SK-N-SH (cell line): ENCODE measurements around the gene VAV1. TPM values are rescaled to one million over a fixed set of nuclear protein-coding genes. Genes with fewer than 3 reads are reported as not detected.

Source experiments
- CTCF ChIA-PET: fragments of 300-600, 350-600 bp; formaldehyde crosslinking; extraction: SDS; loops from one replicate; lab custom pipeline; 2021; lab: Yijun Ruan, JAX
- POLR2A ChIA-PET: fragments of 350-600 bp; sonication (Branson Sonifier 250); formaldehyde crosslinking; extraction: SDS; loops from one replicate; lab custom pipeline; 2020; ENCODE audit warnings: antibody characterized with exemption, inconsistent platforms; lab: Yijun Ruan, JAX
- DNase-seq: peaks from one replicate; pipeline ENCODE4 v3.0.0; 2012
- H2AFZ ChIP-seq: fragments of 200-600 bp; sonication (generic); 2 replicates; pipeline ENCODE4 v1.8.1; 2016; ENCODE audit warnings: antibody characterized with exemption, mild to moderate bottlenecking, low read depth
- H3F3A ChIP-seq: fragments of 200-600 bp; sonication (generic); replicated peaks from 2 replicates; pipeline ENCODE3; 2016; ENCODE audit warnings: antibody characterized with exemption, mild to moderate bottlenecking; ENCODE audit not compliant: insufficient read depth
- H3K27ac ChIP-seq, 2 experiments: fragments of 200-500 bp in 1 of 2; fragments of 200-600 bp in 1 of 2; sonication (Bioruptor generic) in 1 of 2; sonication (generic), shearing (Covaris generic) in 1 of 2; 2 replicates each; pipeline versions ENCODE4 v1.5.1 to v1.6.1; 2014 to 2016; ENCODE audit warnings: low read depth in 2 of 2, inconsistent platforms in 1 of 2, low read length in 1 of 2, mild to moderate bottlenecking in 1 of 2, mixed read lengths in 1 of 2
- H3K27me3 ChIP-seq: fragments of 200-600 bp; sonication (generic), shearing (Covaris generic); 2 replicates; pipeline ENCODE4 v1.6.1; 2016; ENCODE audit warnings: mixed run types; ENCODE audit not compliant: insufficient read depth
- H3K36me3 ChIP-seq, 2 experiments: fragments of 200-500 bp in 1 of 2; fragments of 200-600 bp in 1 of 2; sonication (Bioruptor generic) in 1 of 2; sonication (generic) in 1 of 2; replicated peaks in 1 of 2; 2 replicates each; pipeline versions ENCODE3 to v1.5.1; 2014 to 2016; ENCODE audit warnings: low read length in 1 of 2, mild to moderate bottlenecking in 1 of 2; ENCODE audit not compliant: insufficient read depth in 2 of 2, control insufficient read depth in 1 of 2
- H3K4me1 ChIP-seq, 2 experiments: fragments of 200-500 bp in 1 of 2; fragments of 200-600 bp in 1 of 2; sonication (Bioruptor generic) in 1 of 2; sonication (generic), shearing (Covaris generic) in 1 of 2; 2 replicates each; pipeline versions ENCODE4 v1.5.1 to v1.6.1; 2014 to 2016; ENCODE audit warnings: low read depth in 1 of 2, low read length in 1 of 2, mixed run types in 1 of 2; ENCODE audit not compliant: insufficient read depth in 2 of 2, control insufficient read depth in 1 of 2
- H3K4me2 ChIP-seq: fragments of 200-600 bp; sonication (generic), shearing (Covaris generic); 2 replicates; pipeline ENCODE4 v1.6.1; 2017; ENCODE audit warnings: mixed run types
- H3K4me3 ChIP-seq, 2 experiments: fragments of 200-500 bp in 1 of 2; fragments of 200-600 bp in 1 of 2; sonication (Bioruptor generic) in 1 of 2; sonication (generic), shearing (Covaris generic) in 1 of 2; 2 replicates each; pipeline versions ENCODE4 v1.5.1 to v1.8.1; 2014 to 2016; ENCODE audit warnings: low read depth in 2 of 2, inconsistent platforms in 1 of 2, low read length in 1 of 2, mild to moderate bottlenecking in 1 of 2, mixed read lengths in 1 of 2, moderate library complexity in 1 of 2
- H3K79me2 ChIP-seq: fragments of 200-600 bp; sonication (generic); 2 replicates; pipeline ENCODE4 v1.8.1; 2017; ENCODE audit warnings: mild to moderate bottlenecking; ENCODE audit not compliant: insufficient read depth
- H3K9ac ChIP-seq: fragments of 200-600 bp; sonication (generic); 2 replicates; pipeline ENCODE4 v1.6.1; 2017; ENCODE audit warnings: mixed run types
- H3K9me2 ChIP-seq: fragments of 200-600 bp; sonication (generic); 2 replicates; pipeline ENCODE4 v1.6.1; 2017; ENCODE audit warnings: mixed run types
- H3K9me3 ChIP-seq: fragments of 200-600 bp; sonication (generic); 2 replicates; pipeline ENCODE4 v1.6.1; 2017; ENCODE audit warnings: mixed run types, mild to moderate bottlenecking, moderate library complexity
- H4K20me1 ChIP-seq: fragments of 200-600 bp; sonication (generic); 2 replicates; pipeline ENCODE4 v1.6.1; 2017; ENCODE audit warnings: mild to moderate bottlenecking, mixed run types; ENCODE audit not compliant: insufficient read depth
- CTCF ChIP-seq: fragments of 200-600 bp; sonication (generic); IDR thresholded peaks from 2 replicates; pipeline ENCODE4 v1.6.1; 2017; ENCODE audit warnings: antibody characterized with exemption, mild to moderate bottlenecking, moderate library complexity
- EZH2phosphoT487 ChIP-seq: fragments of 200-600 bp; sonication (generic); IDR thresholded peaks from 2 replicates; pipeline ENCODE4 v1.6.1; 2017; ENCODE audit warnings: low read depth, mixed run types, mild to moderate bottlenecking, antibody characterized with exemption, moderate library complexity, borderline replicate concordance
- FOXJ3 ChIP-seq: sonication (generic); formaldehyde crosslinking; IDR thresholded peaks from 2 replicates; pipeline ENCODE4 v1.5.1; 2020; ENCODE audit warnings: mild to moderate bottlenecking, missing genetic modification reagents
- FOXM1 ChIP-seq: IDR thresholded peaks from 2 replicates; pipeline ENCODE4 v1.4.0; 2012; ENCODE audit warnings: low read depth, mild to moderate bottlenecking
- GABPA ChIP-seq: IDR thresholded peaks from 2 replicates; pipeline ENCODE4 v1.4.0; 2012; ENCODE audit warnings: low read depth, mild to moderate bottlenecking
- MXI1 ChIP-seq: IDR thresholded peaks from 2 replicates; pipeline ENCODE4 v1.6.1; 2012; ENCODE audit warnings: mild to moderate bottlenecking, low read depth, low read length, improper control_type of control experiment
- NRF1 ChIP-seq: IDR thresholded peaks from 2 replicates; pipeline ENCODE4 v1.6.1; 2012; ENCODE audit warnings: low read depth, mild to moderate bottlenecking, low read length
- RAD21 ChIP-seq: IDR thresholded peaks from 2 replicates; pipeline ENCODE4 v1.6.1; 2012; ENCODE audit warnings: mild to moderate bottlenecking, low read length
- RCOR1 ChIP-seq: fragments of 150-350 bp; IDR thresholded peaks from 2 replicates; pipeline ENCODE4 v1.6.1; 2017; ENCODE audit warnings: antibody characterized with exemption, low read length
- RXRA ChIP-seq: IDR thresholded peaks from 2 replicates; pipeline ENCODE4 v1.4.0; 2012; ENCODE audit warnings: low read depth, mild to moderate bottlenecking, borderline replicate concordance
- SIN3A ChIP-seq: IDR thresholded peaks from 2 replicates; pipeline ENCODE4 v1.6.1; 2012; ENCODE audit warnings: low read depth, mild to moderate bottlenecking, low read length, moderate library complexity, borderline replicate concordance
- SMC3 ChIP-seq: IDR thresholded peaks from 2 replicates; pipeline ENCODE4 v1.6.1; 2012; ENCODE audit warnings: low read depth, low read length, improper control_type of control experiment
- TEAD4 ChIP-seq: IDR thresholded peaks from 2 replicates; pipeline ENCODE4 v1.4.0; 2012; ENCODE audit warnings: mild to moderate bottlenecking, borderline replicate concordance; ENCODE audit not compliant: insufficient read depth
- USF1 ChIP-seq: IDR thresholded peaks from 2 replicates; pipeline ENCODE4 v1.4.0; 2012; ENCODE audit warnings: low read depth, borderline replicate concordance
- USF2 ChIP-seq: fragments of 150-350 bp; IDR thresholded peaks from 2 replicates; pipeline ENCODE4 v1.6.1; 2017; ENCODE audit warnings: antibody characterized with exemption, low read length, low read depth, borderline replicate concordance
- WGBS: methylation state at CpG from one replicate; pipeline ENCODE4 v1.1.6; 2017; ENCODE audit warnings: low lambda C conversion rate; 5-methylcytosine and 5-hydroxymethylcytosine counted together
- polyA plus RNA-seq, 3 experiments: library from polyadenylated mRNA; depleted of rRNA; stranded (reverse); fragments of >200 nt; gene quantifications; 2 replicates each; pipeline ENCODE4 v1.2.3, GENCODE V29; 2012
- TF ChIP-seq, protein P1 (sequence below): IDR thresholded peaks from 2 replicates; pipeline ENCODE4 v1.4.0; 2012; ENCODE audit warnings: low read depth

The VAV1 gene
- polyA plus RNA-seq, 1 of the 3 experiments (the other 2 are of a cell fraction): 0.02 TPM

DNA sequence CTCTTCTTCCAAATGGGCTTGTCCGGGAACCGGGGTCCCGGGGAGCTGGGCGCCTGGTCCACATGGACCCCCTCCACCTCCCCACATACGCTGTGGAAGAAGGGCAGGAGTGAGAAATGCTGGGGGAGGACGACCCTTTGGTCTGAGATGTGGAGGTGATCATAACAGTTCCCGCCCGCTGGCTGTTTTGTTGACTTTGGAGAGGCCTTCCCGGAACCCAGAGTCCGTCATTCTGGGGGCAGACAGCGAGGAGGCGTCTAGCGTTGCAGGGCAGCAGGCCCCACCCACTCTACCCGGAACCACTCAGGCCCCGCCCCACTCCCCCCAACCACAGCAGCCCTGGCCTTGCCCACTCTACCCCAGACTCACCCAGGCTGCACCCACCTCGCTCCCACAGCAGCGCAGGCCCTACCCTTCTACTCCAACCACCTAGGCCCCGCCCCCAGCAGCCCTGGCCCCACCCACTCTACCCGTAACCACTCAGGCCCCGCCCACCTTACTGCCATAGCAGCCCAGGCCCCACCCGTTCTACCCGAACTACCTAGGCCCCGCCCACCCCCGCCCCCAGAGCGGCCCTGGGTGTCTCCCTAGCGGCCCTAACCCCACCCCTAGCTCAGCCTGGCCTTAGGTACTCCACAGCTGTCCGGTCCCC is 42.2 kb upstream of the VAV1 start:
- ChIA-PET CTCF (interaction anchor here (1.4 kb wide), 1 partner anchor 682 kb away, joined by 4 read pairs; no protein-coding TSS in a partner anchor), POLR2A (no interaction called here)
- peaks cover 0 to 5% of the 10 kb centered on the region in 2 experiments for H3K36me3 ChIP-seq
- DNase-seq: peak; percentile 71
- H3K4me2 ChIP-seq: no peak overlapping the region
- no peak overlapping the region for H3K27ac ChIP-seq
- peaks cover 3% of the 10 kb centered on the region; the same call in 1 of the 2 replicates for H3K79me2 ChIP-seq
- H3K9ac ChIP-seq: no peak overlapping the region
- H3K27me3 ChIP-seq: no peaks in the 10 kb centered on the region
- H3F3A ChIP-seq: no peaks in the 10 kb centered on the region
- H4K20me1 ChIP-seq: no peaks in the 10 kb centered on the region
- no peaks in the 10 kb centered on the region for H3K9me2 ChIP-seq
- H3K9me3 ChIP-seq: no peaks in the 10 kb centered on the region
- WGBS: 84% methylated on average over 22 of the region's 27 CpGs
- no peak overlapping the region for H3K4me3 ChIP-seq
- peaks cover 0 to under 1% of the 10 kb centered on the region in 2 experiments; a peak in 2 of 4 replicates for H3K4me1 ChIP-seq
- H2AFZ ChIP-seq: no peak overlapping the region
- TF ChIP-seq, protein P1, sequence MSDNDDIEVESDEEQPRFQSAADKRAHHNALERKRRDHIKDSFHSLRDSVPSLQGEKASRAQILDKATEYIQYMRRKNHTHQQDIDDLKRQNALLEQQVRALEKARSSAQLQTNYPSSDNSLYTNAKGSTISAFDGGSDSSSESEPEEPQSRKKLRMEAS: no peak
- TF ChIP-seq RAD21 (no peak), RCOR1 (no peak), USF2 (no peak), CTCF (no peak), FOXM1 (no peak), FOXJ3 (no peak), USF1 (no peak), TEAD4 (no peak), EZH2phosphoT487 (no peak), SMC3 (no peak), SIN3A (no peak), RXRA (no peak), GABPA (no peak), MXI1 (no peak), NRF1 (no peak)
